H9 (cell line): ENCODE data around the gene NKD1. TPM values are rescaled to one million over a fixed set of nuclear protein-coding genes. Genes with fewer than 3 reads are reported as not detected.
A peak's percentile ranks its signal among the peaks of the same experiment; 100 is the strongest.

ENCODE experiments used
- DNase-seq: peaks from one replicate; pipeline ENCODE4 v3.0.0-alpha.2; 2017
- H2AFZ ChIP-seq: one replicate; pipeline ENCODE4 v1.6.1; 2013; ENCODE audit warnings: mild to moderate bottlenecking, low read length, control low read depth, moderate library complexity
- H2AK5ac ChIP-seq: 2 replicates; pipeline ENCODE4 v1.6.1; 2013; ENCODE audit warnings: low read length, control low read depth, mixed read lengths; ENCODE audit not compliant: insufficient read length
- H2BK120ac ChIP-seq: one replicate; pipeline ENCODE4 v1.6.1; 2013; ENCODE audit warnings: low read depth, mild to moderate bottlenecking, low read length, control low read depth, inconsistent platforms; ENCODE audit not compliant: poor library complexity, severe bottlenecking
- H2BK12ac ChIP-seq: 2 replicates; pipeline ENCODE4 v1.6.1; 2013; ENCODE audit warnings: low read length, control low read depth, mixed read lengths, low read depth; ENCODE audit not compliant: insufficient read length
- H2BK15ac ChIP-seq: 2 replicates; pipeline ENCODE4 v1.6.1; 2013; ENCODE audit warnings: low read depth, low read length, control low read depth
- H2BK20ac ChIP-seq: one replicate; pipeline ENCODE4 v1.6.1; 2013; ENCODE audit warnings: low read depth, mild to moderate bottlenecking, low read length, control low read depth, inconsistent platforms; ENCODE audit not compliant: poor library complexity, severe bottlenecking
- H2BK5ac ChIP-seq: 2 replicates; pipeline ENCODE4 v1.6.1; 2013; ENCODE audit warnings: low read length, control low read depth, mixed read lengths; ENCODE audit not compliant: insufficient read length
- H3K14ac ChIP-seq: 2 replicates; pipeline ENCODE4 v1.6.1; 2013; ENCODE audit warnings: low read length, control low read depth; ENCODE audit not compliant: insufficient read depth
- H3K18ac ChIP-seq: 2 replicates; pipeline ENCODE4 v1.6.1; 2013; ENCODE audit warnings: low read depth, mild to moderate bottlenecking, mixed read lengths, low read length, control low read depth; ENCODE audit not compliant: insufficient read length
- H3K23ac ChIP-seq: 2 replicates; pipeline ENCODE4 v1.6.1; 2013; ENCODE audit warnings: low read length, control low read depth, mixed read lengths, low read depth; ENCODE audit not compliant: insufficient read length
- H3K23me2 ChIP-seq: 2 replicates; pipeline ENCODE4 v1.6.1; 2013; ENCODE audit warnings: low read depth, mild to moderate bottlenecking, mixed read lengths, low read length, control low read depth; ENCODE audit not compliant: insufficient read length, poor library complexity, severe bottlenecking
- H3K27ac ChIP-seq: 2 replicates; pipeline ENCODE4 v1.5.1; 2013; ENCODE audit warnings: low read length, control low read depth, mixed read lengths, low read depth; ENCODE audit not compliant: insufficient read length
- H3K27me3 ChIP-seq: 2 replicates; pipeline ENCODE4 v1.6.1; 2013; ENCODE audit warnings: low read length, control low read depth, inconsistent platforms; ENCODE audit not compliant: insufficient read depth
- H3K4ac ChIP-seq: 2 replicates; pipeline ENCODE4 v1.6.1; 2013; ENCODE audit warnings: low read depth, mild to moderate bottlenecking, control low read depth, inconsistent platforms, low read length, moderate library complexity
- H3K4me1 ChIP-seq: 2 replicates; pipeline ENCODE4 v1.6.1; 2013; ENCODE audit warnings: low read length, control low read depth, inconsistent platforms; ENCODE audit not compliant: insufficient read depth
- H3K4me2 ChIP-seq: 2 replicates; pipeline ENCODE4 v1.6.1; 2013; ENCODE audit warnings: low read length, control low read depth, mixed read lengths; ENCODE audit not compliant: insufficient read length, insufficient read depth
- H3K56ac ChIP-seq: 2 replicates; pipeline ENCODE4 v1.6.1; 2013; ENCODE audit warnings: low read depth, mild to moderate bottlenecking, mixed read lengths, low read length, control low read depth; ENCODE audit not compliant: insufficient read length
- H3K79me1 ChIP-seq: 2 replicates; pipeline ENCODE4 v1.6.1; 2013; ENCODE audit warnings: low read depth, mild to moderate bottlenecking, moderate library complexity, low read length, control low read depth, inconsistent platforms; ENCODE audit not compliant: insufficient read depth, poor library complexity, severe bottlenecking
- H3K79me2 ChIP-seq: 2 replicates; pipeline ENCODE4 v1.6.1; 2013; ENCODE audit warnings: low read length, control low read depth, inconsistent platforms; ENCODE audit not compliant: insufficient read depth
- H3K9ac ChIP-seq: 2 replicates; pipeline ENCODE4 v1.6.1; 2013; ENCODE audit warnings: low read length, control low read depth, mixed read lengths; ENCODE audit not compliant: insufficient read length; ENCODE audit errors: extremely low read depth
- H3K9me3 ChIP-seq: one replicate; pipeline ENCODE4 v1.6.1; 2013; ENCODE audit warnings: low read depth, low read length, inconsistent platforms; ENCODE audit not compliant: control insufficient read depth
- H3T11ph ChIP-seq: one replicate; pipeline ENCODE4 v1.6.1; 2013; ENCODE audit warnings: mild to moderate bottlenecking, low read length, control low read depth, inconsistent platforms
- H4K20me1 ChIP-seq: one replicate; pipeline ENCODE4 v1.6.1; 2013; ENCODE audit not compliant: control insufficient read depth, insufficient read length, insufficient read depth
- H4K5ac ChIP-seq: 2 replicates; pipeline ENCODE4 v1.6.1; 2013; ENCODE audit warnings: low read depth, mild to moderate bottlenecking, mixed read lengths, low read length, control low read depth; ENCODE audit not compliant: insufficient read length
- H4K8ac ChIP-seq: replicated peaks from 2 replicates; pipeline ENCODE4 v1.6.1; 2013; ENCODE audit warnings: low read length, control low read depth, mixed read lengths, low read depth; ENCODE audit not compliant: insufficient read length
- H4K91ac ChIP-seq: 2 replicates; pipeline ENCODE4 v1.6.1; 2013; ENCODE audit warnings: low read depth, mild to moderate bottlenecking, moderate library complexity, mixed read lengths, low read length, control low read depth; ENCODE audit not compliant: insufficient read length
- H3K27ac Mint-ChIP-seq, 3 experiments: 2 replicates in 2 of 3; 3 replicates in 1 of 3; pipeline ENCODE4 v1.8.0; 2020 to 2021; ENCODE audit warnings: mixed read lengths in 3 of 3, mild to moderate bottlenecking in 1 of 3, moderate library complexity in 1 of 3
- H3K27me3 Mint-ChIP-seq: 2 replicates; pipeline ENCODE4 v1.8.0; 2021; ENCODE audit warnings: low read depth, mild to moderate bottlenecking, moderate library complexity, mixed read lengths
- H3K36me3 Mint-ChIP-seq, 3 experiments: 2 replicates in 2 of 3; 3 replicates in 1 of 3; pipeline ENCODE4 v1.8.0; 2020 to 2021; ENCODE audit warnings: low read depth in 3 of 3, mixed read lengths in 3 of 3; ENCODE audit not compliant: insufficient read depth in 1 of 3
- H3K4me1 Mint-ChIP-seq, 2 experiments: 2 replicates each; pipeline ENCODE4 v1.8.0; 2020; ENCODE audit warnings: mixed read lengths in 2 of 2
- H3K4me3 Mint-ChIP-seq, 2 experiments: 2 replicates in 1 of 2; 3 replicates in 1 of 2; pipeline ENCODE4 v1.8.0; 2020 to 2021; ENCODE audit warnings: mild to moderate bottlenecking in 2 of 2, mixed read lengths in 2 of 2, moderate library complexity in 1 of 2
- H3K9me3 Mint-ChIP-seq, 2 experiments: 2 replicates in 1 of 2; 3 replicates in 1 of 2; pipeline ENCODE4 v1.8.0; 2020; ENCODE audit warnings: mild to moderate bottlenecking in 2 of 2, mixed read lengths in 2 of 2, moderate library complexity in 1 of 2
- CTCF ChIP-seq: fragments of 200-600 bp; sonication (generic); conservative IDR thresholded peaks from 3 replicates; pipeline ENCODE4 v1.8.0; 2021; ENCODE audit warnings: antibody characterized with exemption, mild to moderate bottlenecking
- WGBS: extraction: QIAGEN DNeasy Blood & Tissue Kit; methylation state at CpG from one replicate; pipeline ENCODE4 v1.1.7; 2013; ENCODE audit warnings: missing lambda C conversion rate, low lambda C conversion rate, mixed read lengths; ENCODE audit not compliant: insufficient read length; ENCODE audit errors: extremely low coverage; 5-methylcytosine and 5-hydroxymethylcytosine counted together
- total RNA-seq: library from RNA; stranded (reverse); gene quantifications from 2 replicates; pipeline ENCODE4 v1.2.1, GENCODE V29; 2021

Gene NKD1
- total RNA-seq, 1 experiment from 2014 or later = 1.9 TPM

DNA sequence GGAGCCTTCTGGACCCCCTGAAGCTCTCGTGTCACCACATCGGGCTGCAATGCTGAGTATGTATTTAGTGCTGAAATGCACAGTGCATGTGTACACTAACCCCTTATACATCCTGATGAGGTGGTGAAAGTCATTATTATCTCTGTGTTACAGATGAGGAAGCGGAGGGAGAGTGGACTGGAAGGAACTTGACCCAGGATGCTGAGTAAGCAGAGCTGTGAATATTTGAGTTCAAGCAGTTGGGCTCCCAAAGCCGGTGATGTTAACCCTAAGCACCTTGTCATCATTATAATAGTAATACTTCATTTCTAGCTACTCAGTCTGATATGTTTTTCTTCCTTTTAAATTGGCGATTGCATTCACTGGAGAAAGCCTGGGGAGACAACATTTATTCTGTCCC, 25.9 kb upstream of the NKD1 start:
- no peak overlapping the region for H3K27ac Mint-ChIP-seq
- Histone ChIP-seq H2AFZ (no peak overlapping the region), H3K4me1 (no peaks in the 10 kb centered on the region), H3K4ac (no peak overlapping the region), H4K91ac (no peak overlapping the region), H3K27me3 (no peaks in the 10 kb centered on the region), H2BK5ac (no peak overlapping the region), H4K8ac (no peak overlapping the region), H3K9ac (no peak overlapping the region), H3K79me2 (no peaks in the 10 kb centered on the region), H2BK15ac (no peak overlapping the region), H2BK20ac (no peak overlapping the region), H3K56ac (no peak overlapping the region), H3K14ac (no peak overlapping the region), H4K5ac (no peak overlapping the region), H3K23me2 (no peaks in the 10 kb centered on the region), H2AK5ac (no peak overlapping the region), H2BK120ac (no peak overlapping the region), H3K4me2 (no peak overlapping the region), H3K9me3 (no peaks in the 10 kb centered on the region), H3K18ac (no peak overlapping the region), H3K27ac (no peak overlapping the region), H3K23ac (no peak overlapping the region), H3K79me1 (no peaks in the 10 kb centered on the region), H3T11ph (no peak overlapping the region), H4K20me1 (no peaks in the 10 kb centered on the region), H2BK12ac (no peak overlapping the region)
- no peaks in the 10 kb centered on the region for H3K36me3 Mint-ChIP-seq
- peaks cover 27% of the 10 kb centered on the region for H3K27me3 Mint-ChIP-seq
- H3K4me1 Mint-ChIP-seq = peaks cover 15% of the 10 kb centered on the region in 2 experiments
- peak; percentile 3 for DNase-seq
- no CpG with 5 or more reads among the region's 5 CpGs for WGBS
- H3K9me3 Mint-ChIP-seq = peaks cover 0 to 3% of the 10 kb centered on the region in 2 experiments; a peak in 1 of 5 replicates
- no peak for TF ChIP-seq CTCF
- no peak overlapping the region for H3K4me3 Mint-ChIP-seq
